Loucy (cell line): ENCODE results near the gene TNFRSF19.
"Not testable (repeated sequence)": the region's sequence is repeated elsewhere in the genome, so short reads cannot be mapped to it uniquely, and the experiment has no call there.

Source experiments
- H2AFZ ChIP-seq: fragments of 200-600 bp; sonication (generic); 2 replicates; pipeline ENCODE4 v1.6.0; 2016; ENCODE audit warnings: antibody characterized with exemption, mild to moderate bottlenecking, low read length, moderate library complexity
- H3F3A ChIP-seq: fragments of 200-600 bp; 2 replicates; pipeline ENCODE4 v1.6.0; 2016; ENCODE audit warnings: antibody characterized with exemption, low read depth, mild to moderate bottlenecking
- H3K27me3 ChIP-seq: fragments of 200-600 bp; sonication (generic); 2 replicates; pipeline ENCODE4 v1.6.1; 2014; ENCODE audit warnings: low read length, mild to moderate bottlenecking; ENCODE audit not compliant: insufficient read depth, poor library complexity, severe bottlenecking
- H3K36me3 ChIP-seq: fragments of 200-600 bp; sonication (generic); 2 replicates; pipeline ENCODE4 v1.6.1; 2016; ENCODE audit warnings: low read length; ENCODE audit not compliant: insufficient read depth
- H3K4me1 ChIP-seq: fragments of 200-600 bp; sonication (generic); 2 replicates; pipeline ENCODE4 v1.5.1; 2014; ENCODE audit warnings: low read length, mild to moderate bottlenecking; ENCODE audit not compliant: insufficient read depth, poor library complexity, severe bottlenecking
- H3K4me2 ChIP-seq: fragments of 200-600 bp; sonication (generic); 2 replicates; pipeline ENCODE4 v1.6.0; 2014; ENCODE audit warnings: antibody characterized with exemption, low read length, low read depth, mild to moderate bottlenecking; ENCODE audit not compliant: poor library complexity, severe bottlenecking
- H3K4me3 ChIP-seq: fragments of 200-600 bp; sonication (generic); 2 replicates; pipeline ENCODE4 v1.5.1; 2014; ENCODE audit warnings: low read length, mild to moderate bottlenecking, mixed read lengths; ENCODE audit not compliant: poor library complexity, severe bottlenecking
- H3K79me2 ChIP-seq: fragments of 200-600 bp; sonication (generic); 2 replicates; pipeline ENCODE4 v1.6.1; 2014; ENCODE audit warnings: low read length; ENCODE audit not compliant: insufficient read depth
- H3K9ac ChIP-seq: fragments of 200-600 bp; sonication (generic); 2 replicates; pipeline ENCODE4 v1.6.0; 2014; ENCODE audit warnings: mild to moderate bottlenecking, low read depth, low read length, moderate library complexity; ENCODE audit not compliant: poor library complexity, severe bottlenecking
- H3K9me2 ChIP-seq: fragments of 200-600 bp; sonication (generic); replicated peaks from 2 replicates; pipeline ENCODE4 v1.6.1; 2016; ENCODE audit warnings: low read depth, low read length, mixed read lengths
- H3K9me3 ChIP-seq: fragments of 200-600 bp; sonication (generic); 2 replicates; pipeline ENCODE4 v1.6.1; 2014; ENCODE audit warnings: mild to moderate bottlenecking, antibody characterized with exemption, low read length, low read depth; ENCODE audit not compliant: insufficient read depth
- H4K20me1 ChIP-seq: fragments of 200-600 bp; sonication (generic); 2 replicates; pipeline ENCODE4 v1.6.0; 2014; ENCODE audit warnings: antibody characterized with exemption, low read length, mild to moderate bottlenecking; ENCODE audit not compliant: insufficient read depth, poor library complexity, severe bottlenecking
- CTCF ChIP-seq: fragments of 200-600 bp; sonication (generic); conservative IDR thresholded peaks from 2 replicates; pipeline ENCODE4 v1.5.1; 2014; ENCODE audit warnings: mild to moderate bottlenecking, antibody characterized with exemption, low read length
- EZH2phosphoT487 ChIP-seq: fragments of 200-600 bp; IDR thresholded peaks from 2 replicates; pipeline ENCODE4 v1.6.1; 2018; ENCODE audit warnings: antibody characterized with exemption, mild to moderate bottlenecking, moderate library complexity, borderline replicate concordance

TNFRSF19 gene

GRCh38 chr13:23673354-23673753, 103.1 kb downstream of the TNFRSF19 start:
- H2AFZ ChIP-seq, result no peak overlapping the region
- H3K9ac ChIP-seq, result no peak overlapping the region
- H3K27me3 ChIP-seq, result peaks cover 10% of the 10 kb centered on the region

DNA sequence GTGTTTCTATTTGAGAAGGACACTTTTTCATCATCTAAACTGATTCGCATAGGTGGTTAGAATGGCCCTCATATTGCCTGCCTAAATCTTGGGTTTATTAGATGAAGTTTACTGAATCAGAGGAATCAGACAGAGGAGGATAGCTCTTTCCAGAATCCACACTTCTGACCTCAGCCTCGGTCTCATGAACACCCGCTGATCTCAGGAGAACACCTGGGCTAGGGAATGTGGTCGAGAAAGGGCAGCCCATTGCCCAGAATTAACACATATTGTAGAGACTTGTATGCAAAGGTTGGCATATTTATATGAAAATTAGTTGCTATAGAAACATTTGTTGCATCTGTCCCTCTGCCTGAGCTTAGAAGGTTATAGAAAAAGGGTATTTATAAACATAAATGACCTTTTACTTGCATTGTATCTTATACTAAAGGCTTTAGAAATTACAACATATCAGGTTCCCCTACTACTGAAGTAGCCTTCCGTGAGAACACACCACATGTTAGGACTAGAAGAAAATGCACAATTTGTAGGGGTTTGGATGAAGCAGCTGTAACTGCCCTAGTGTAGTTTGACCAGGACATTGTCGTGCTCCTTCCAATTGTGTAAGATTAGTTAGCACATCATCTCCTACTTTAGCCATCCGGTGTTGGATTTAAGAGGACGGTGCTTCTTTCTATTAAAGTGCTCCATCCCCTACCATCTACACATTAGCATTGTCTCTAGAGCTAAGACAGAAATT, 103.8 kb downstream of the TNFRSF19 start:
- Histone ChIP-seq H3K4me3 (no peak overlapping the region), H2AFZ (no peak overlapping the region), H4K20me1 (no peaks in the 10 kb centered on the region), H3K9ac (no peak overlapping the region), H3K36me3 (no peaks in the 10 kb centered on the region), H3K9me3 (no peaks in the 10 kb centered on the region), H3K4me1 (no peaks in the 10 kb centered on the region), H3K4me2 (no peak overlapping the region), H3K27me3 (peaks cover 5% of the 10 kb centered on the region), H3K79me2 (no peaks in the 10 kb centered on the region), H3K9me2 (no peaks in the 10 kb centered on the region), H3F3A (no peaks in the 10 kb centered on the region)
- TF ChIP-seq EZH2phosphoT487 (no peak), CTCF (no peak)

More at GRCh38 chr13:23673354-23673753, 103.1 kb downstream of the TNFRSF19 start:
- Histone ChIP-seq H3K4me2 (no peak overlapping the region), H4K20me1 (no peaks in the 10 kb centered on the region), H3K9me2 (no peaks in the 10 kb centered on the region), H3K4me1 (no peaks in the 10 kb centered on the region), H3K36me3 (no peaks in the 10 kb centered on the region), H3K4me3 (no peak overlapping the region), H3K79me2 (no peaks in the 10 kb centered on the region), H3K9me3 (no peaks in the 10 kb centered on the region), H3F3A (no peaks in the 10 kb centered on the region)
- TF ChIP-seq EZH2phosphoT487, result no peak
- TF ChIP-seq CTCF, result no peak

- Histone ChIP-seq H3K4me3 (no peak overlapping the region), H3K4me2 (no peak overlapping the region), H4K20me1 (no peaks in the 10 kb centered on the region)
Measured at GRCh38 chr13:23674795-23675640, 104.8 kb downstream of the TNFRSF19 start.

GRCh38 chr13:23677679-23678288, 107.6 kb downstream of the TNFRSF19 start:
- H3K9me3 ChIP-seq, H3K36me3 ChIP-seq, H3K27me3 ChIP-seq, H3K9me2 ChIP-seq, H2AFZ ChIP-seq, H3K79me2 ChIP-seq, H3K4me3 ChIP-seq, H3K4me1 ChIP-seq, H3K9ac ChIP-seq, H3F3A ChIP-seq, H4K20me1 ChIP-seq, H3K4me2 ChIP-seq: not testable (repeated sequence)

More at GRCh38 chr13:23674795-23675640, 104.8 kb downstream of the TNFRSF19 start:
- no peaks in the 10 kb centered on the region for H3K9me3 ChIP-seq
- H3K9me2 ChIP-seq, result no peaks in the 10 kb centered on the region
- H3K79me2 ChIP-seq, result no peaks in the 10 kb centered on the region
- H3K4me1 ChIP-seq, result no peaks in the 10 kb centered on the region
- H3K9ac ChIP-seq, result no peak overlapping the region
- H2AFZ ChIP-seq, result no peak overlapping the region
- no peaks in the 10 kb centered on the region for H3K36me3 ChIP-seq
- H3K27me3 ChIP-seq, result peaks cover 5% of the 10 kb centered on the region
- no peaks in the 10 kb centered on the region for H3F3A ChIP-seq
- TF ChIP-seq CTCF, result no peak
- TF ChIP-seq EZH2phosphoT487, result no peak
